Measurements from ENCODE around the gene KCNIP3.

Gene KCNIP3

GRCh38 chr2:95270541-95271081 lies 26.5 kb upstream of the KCNIP3 start:
- TF ChIP-seq CTCF (IDR thresholded peaks at IDR 0.05; ENCODE audit: low read depth, low read length, missing control alignments), result no peak
- no peak for DNase-seq (ENCODE audit: low read depth)

GRCh38 chr2:95271381-95271971 lies 25.7 kb upstream of the KCNIP3 start:
- no peak for TF ChIP-seq CTCF (IDR thresholded peaks at IDR 0.05; ENCODE audit: low read depth, low read length, missing control alignments)
- no peak overlapping the region for H3K4me3 ChIP-seq (ENCODE audit: low read depth, low read length)
- no peak for DNase-seq (ENCODE audit: low read depth)

More at GRCh38 chr2:95270541-95271081, 26.5 kb upstream of the KCNIP3 start:
- H3K4me3 ChIP-seq (ENCODE audit: low read depth, low read length), result no peak overlapping the region

GRCh38 chr2:95272299-95272751 lies 24.8 kb upstream of the KCNIP3 start:
- no peak for DNase-seq (ENCODE audit: low read depth)
- no peak overlapping the region for H3K4me3 ChIP-seq (ENCODE audit: low read depth, low read length)
- TF ChIP-seq CTCF (IDR thresholded peaks at IDR 0.05; ENCODE audit: low read depth, low read length, missing control alignments), result no peak

- no peak for DNase-seq (ENCODE audit: low read depth)
- TF ChIP-seq CTCF (IDR thresholded peaks at IDR 0.05; ENCODE audit: low read depth, low read length, missing control alignments), result no peak
- H3K4me3 ChIP-seq (ENCODE audit: low read depth, low read length), result no peak overlapping the region
Measured at GRCh38 chr2:95272781-95273180, 24.4 kb upstream of the KCNIP3 start.

GRCh38 chr2:95273566-95274290 lies 23.4 kb upstream of the KCNIP3 start:
- TF ChIP-seq CTCF (IDR thresholded peaks at IDR 0.05; ENCODE audit: low read depth, low read length, missing control alignments), result no peak
- no peak for DNase-seq (ENCODE audit: low read depth)
- H3K4me3 ChIP-seq (ENCODE audit: low read depth, low read length), result no peak overlapping the region

- DNase-seq (ENCODE audit: low read depth), result no peak
- H3K4me3 ChIP-seq (ENCODE audit: low read depth, low read length), result no peak within 1 kb of the TSS
- TF ChIP-seq CTCF (IDR thresholded peaks at IDR 0.05; ENCODE audit: low read depth, low read length, missing control alignments), result no peak
Measured at GRCh38 chr2:95274291-95275150, 22.6 kb upstream of the KCNIP3 start, which contains the start of gene PROM2. PROM2 (plus strand) TSS chr2:95274449; CDS start chr2:95274586, 137 bp downstream.
